H9 (cell line): Measurements from ENCODE around the gene ENPP6. TPM values are rescaled to one million over a fixed set of nuclear protein-coding genes. Genes with fewer than 3 reads are reported as not detected.

Experiments
- DNase-seq: peaks from one replicate; pipeline ENCODE4 v3.0.0-alpha.2; 2017
- H2AFZ ChIP-seq: one replicate; pipeline ENCODE4 v1.6.1; 2013; ENCODE audit warnings: mild to moderate bottlenecking, low read length, control low read depth, moderate library complexity
- H2AK5ac ChIP-seq: 2 replicates; pipeline ENCODE4 v1.6.1; 2013; ENCODE audit warnings: low read length, control low read depth, mixed read lengths; ENCODE audit not compliant: insufficient read length
- H2BK120ac ChIP-seq: one replicate; pipeline ENCODE4 v1.6.1; 2013; ENCODE audit warnings: low read depth, mild to moderate bottlenecking, low read length, control low read depth, inconsistent platforms; ENCODE audit not compliant: poor library complexity, severe bottlenecking
- H2BK12ac ChIP-seq: 2 replicates; pipeline ENCODE4 v1.6.1; 2013; ENCODE audit warnings: low read length, control low read depth, mixed read lengths, low read depth; ENCODE audit not compliant: insufficient read length
- H2BK15ac ChIP-seq: 2 replicates; pipeline ENCODE4 v1.6.1; 2013; ENCODE audit warnings: low read depth, low read length, control low read depth
- H2BK20ac ChIP-seq: one replicate; pipeline ENCODE4 v1.6.1; 2013; ENCODE audit warnings: low read depth, mild to moderate bottlenecking, low read length, control low read depth, inconsistent platforms; ENCODE audit not compliant: poor library complexity, severe bottlenecking
- H2BK5ac ChIP-seq: 2 replicates; pipeline ENCODE4 v1.6.1; 2013; ENCODE audit warnings: low read length, control low read depth, mixed read lengths; ENCODE audit not compliant: insufficient read length
- H3K14ac ChIP-seq: 2 replicates; pipeline ENCODE4 v1.6.1; 2013; ENCODE audit warnings: low read length, control low read depth; ENCODE audit not compliant: insufficient read depth
- H3K18ac ChIP-seq: 2 replicates; pipeline ENCODE4 v1.6.1; 2013; ENCODE audit warnings: low read depth, mild to moderate bottlenecking, mixed read lengths, low read length, control low read depth; ENCODE audit not compliant: insufficient read length
- H3K23ac ChIP-seq: 2 replicates; pipeline ENCODE4 v1.6.1; 2013; ENCODE audit warnings: low read length, control low read depth, mixed read lengths, low read depth; ENCODE audit not compliant: insufficient read length
- H3K23me2 ChIP-seq: 2 replicates; pipeline ENCODE4 v1.6.1; 2013; ENCODE audit warnings: low read depth, mild to moderate bottlenecking, mixed read lengths, low read length, control low read depth; ENCODE audit not compliant: insufficient read length, poor library complexity, severe bottlenecking
- H3K27ac ChIP-seq: 2 replicates; pipeline ENCODE4 v1.5.1; 2013; ENCODE audit warnings: low read length, control low read depth, mixed read lengths, low read depth; ENCODE audit not compliant: insufficient read length
- H3K27me3 ChIP-seq: 2 replicates; pipeline ENCODE4 v1.6.1; 2013; ENCODE audit warnings: low read length, control low read depth, inconsistent platforms; ENCODE audit not compliant: insufficient read depth
- H3K4ac ChIP-seq: 2 replicates; pipeline ENCODE4 v1.6.1; 2013; ENCODE audit warnings: low read depth, mild to moderate bottlenecking, control low read depth, inconsistent platforms, low read length, moderate library complexity
- H3K4me1 ChIP-seq: 2 replicates; pipeline ENCODE4 v1.6.1; 2013; ENCODE audit warnings: low read length, control low read depth, inconsistent platforms; ENCODE audit not compliant: insufficient read depth
- H3K4me2 ChIP-seq: 2 replicates; pipeline ENCODE4 v1.6.1; 2013; ENCODE audit warnings: low read length, control low read depth, mixed read lengths; ENCODE audit not compliant: insufficient read length, insufficient read depth
- H3K56ac ChIP-seq: 2 replicates; pipeline ENCODE4 v1.6.1; 2013; ENCODE audit warnings: low read depth, mild to moderate bottlenecking, mixed read lengths, low read length, control low read depth; ENCODE audit not compliant: insufficient read length
- H3K79me1 ChIP-seq: 2 replicates; pipeline ENCODE4 v1.6.1; 2013; ENCODE audit warnings: low read depth, mild to moderate bottlenecking, moderate library complexity, low read length, control low read depth, inconsistent platforms; ENCODE audit not compliant: insufficient read depth, poor library complexity, severe bottlenecking
- H3K79me2 ChIP-seq: 2 replicates; pipeline ENCODE4 v1.6.1; 2013; ENCODE audit warnings: low read length, control low read depth, inconsistent platforms; ENCODE audit not compliant: insufficient read depth
- H3K9ac ChIP-seq: 2 replicates; pipeline ENCODE4 v1.6.1; 2013; ENCODE audit warnings: low read length, control low read depth, mixed read lengths; ENCODE audit not compliant: insufficient read length; ENCODE audit errors: extremely low read depth
- H3K9me3 ChIP-seq: one replicate; pipeline ENCODE4 v1.6.1; 2013; ENCODE audit warnings: low read depth, low read length, inconsistent platforms; ENCODE audit not compliant: control insufficient read depth
- H3T11ph ChIP-seq: one replicate; pipeline ENCODE4 v1.6.1; 2013; ENCODE audit warnings: mild to moderate bottlenecking, low read length, control low read depth, inconsistent platforms
- H4K20me1 ChIP-seq: one replicate; pipeline ENCODE4 v1.6.1; 2013; ENCODE audit not compliant: control insufficient read depth, insufficient read length, insufficient read depth
- H4K5ac ChIP-seq: 2 replicates; pipeline ENCODE4 v1.6.1; 2013; ENCODE audit warnings: low read depth, mild to moderate bottlenecking, mixed read lengths, low read length, control low read depth; ENCODE audit not compliant: insufficient read length
- H4K8ac ChIP-seq: replicated peaks from 2 replicates; pipeline ENCODE4 v1.6.1; 2013; ENCODE audit warnings: low read length, control low read depth, mixed read lengths, low read depth; ENCODE audit not compliant: insufficient read length
- H4K91ac ChIP-seq: 2 replicates; pipeline ENCODE4 v1.6.1; 2013; ENCODE audit warnings: low read depth, mild to moderate bottlenecking, moderate library complexity, mixed read lengths, low read length, control low read depth; ENCODE audit not compliant: insufficient read length
- H3K27ac Mint-ChIP-seq, 3 experiments: 2 replicates in 2 of 3; 3 replicates in 1 of 3; pipeline ENCODE4 v1.8.0; 2020 to 2021; ENCODE audit warnings: mixed read lengths in 3 of 3, mild to moderate bottlenecking in 1 of 3, moderate library complexity in 1 of 3
- H3K27me3 Mint-ChIP-seq: 2 replicates; pipeline ENCODE4 v1.8.0; 2021; ENCODE audit warnings: low read depth, mild to moderate bottlenecking, moderate library complexity, mixed read lengths
- H3K36me3 Mint-ChIP-seq, 3 experiments: 2 replicates in 2 of 3; 3 replicates in 1 of 3; pipeline ENCODE4 v1.8.0; 2020 to 2021; ENCODE audit warnings: low read depth in 3 of 3, mixed read lengths in 3 of 3; ENCODE audit not compliant: insufficient read depth in 1 of 3
- H3K4me1 Mint-ChIP-seq, 2 experiments: 2 replicates each; pipeline ENCODE4 v1.8.0; 2020; ENCODE audit warnings: mixed read lengths in 2 of 2
- H3K4me3 Mint-ChIP-seq, 2 experiments: 2 replicates in 1 of 2; 3 replicates in 1 of 2; pipeline ENCODE4 v1.8.0; 2020 to 2021; ENCODE audit warnings: mild to moderate bottlenecking in 2 of 2, mixed read lengths in 2 of 2, moderate library complexity in 1 of 2
- H3K9me3 Mint-ChIP-seq, 2 experiments: 2 replicates in 1 of 2; 3 replicates in 1 of 2; pipeline ENCODE4 v1.8.0; 2020; ENCODE audit warnings: mild to moderate bottlenecking in 2 of 2, mixed read lengths in 2 of 2, moderate library complexity in 1 of 2
- CTCF ChIP-seq: fragments of 200-600 bp; sonication (generic); conservative IDR thresholded peaks from 3 replicates; pipeline ENCODE4 v1.8.0; 2021; ENCODE audit warnings: antibody characterized with exemption, mild to moderate bottlenecking
- WGBS: extraction: QIAGEN DNeasy Blood & Tissue Kit; methylation state at CpG from one replicate; pipeline ENCODE4 v1.1.7; 2013; ENCODE audit warnings: missing lambda C conversion rate, low lambda C conversion rate, mixed read lengths; ENCODE audit not compliant: insufficient read length; ENCODE audit errors: extremely low coverage; 5-methylcytosine and 5-hydroxymethylcytosine counted together
- total RNA-seq: library from RNA; stranded (reverse); gene quantifications from 2 replicates; pipeline ENCODE4 v1.2.1, GENCODE V29; 2021

Gene ENPP6
- total RNA-seq, 1 experiment from 2014 or later, result not detected

GRCh38 chr4:184193556-184194525 is 23.8 kb downstream of the ENPP6 start:
- no peaks in the 10 kb centered on the region for H3K79me1 ChIP-seq
- H2BK12ac ChIP-seq, result no peak overlapping the region
- H3K27ac Mint-ChIP-seq, result 0 out of 7 replicates have a peak overlapping the region, but pooled peaks of 1 of the 3 experiments have one; percentile 66
- no peak overlapping the region for H4K8ac ChIP-seq
- no peak overlapping the region for H2AFZ ChIP-seq
- no peak overlapping the region for H2AK5ac ChIP-seq
- no peak overlapping the region for H3T11ph ChIP-seq
- no peak overlapping the region for H2BK120ac ChIP-seq
- H3K56ac ChIP-seq, result no peak overlapping the region
- no peak overlapping the region for H2BK5ac ChIP-seq
- peaks cover 3 to 13% (median 4%) of the 10 kb centered on the region in 3 experiments; a peak in 6 of 7 replicates for H3K36me3 Mint-ChIP-seq
- no peak overlapping the region for H3K14ac ChIP-seq
- no peak overlapping the region for H2BK15ac ChIP-seq
- peaks cover 9 to 16% of the 10 kb centered on the region in 2 experiments for H3K9me3 Mint-ChIP-seq
- H3K27ac ChIP-seq, result no peak overlapping the region
- no peak overlapping the region for H4K5ac ChIP-seq
- peaks cover 14 to 17% of the 10 kb centered on the region in 2 experiments for H3K4me1 Mint-ChIP-seq
- H3K4me3 Mint-ChIP-seq, result no peak overlapping the region
- no peak overlapping the region for H3K4ac ChIP-seq
- no peak overlapping the region for H3K9ac ChIP-seq
- no peaks in the 10 kb centered on the region for H3K79me2 ChIP-seq
- no peak for DNase-seq
- H3K27me3 ChIP-seq, result no peaks in the 10 kb centered on the region
- H4K91ac ChIP-seq, result no peak overlapping the region
- H2BK20ac ChIP-seq, result no peak overlapping the region
- no peaks in the 10 kb centered on the region for H4K20me1 ChIP-seq
- no peaks in the 10 kb centered on the region for H3K23me2 ChIP-seq
- no peak overlapping the region for H3K18ac ChIP-seq
- H3K27me3 Mint-ChIP-seq, result peaks cover 5% of the 10 kb centered on the region; the same call in 1 of the 2 replicates
- H3K4me2 ChIP-seq, result no peak overlapping the region
- no peaks in the 10 kb centered on the region; the same call in 1 of the 2 replicates for H3K4me1 ChIP-seq
- no peak for TF ChIP-seq CTCF
- peaks cover 6% of the 10 kb centered on the region for H3K9me3 ChIP-seq
- WGBS, result no CpG with 5 or more reads among the region's 15 CpGs
- H3K23ac ChIP-seq, result no peak overlapping the region
